ENCODE data around the gene GTPBP3. TPM values are rescaled to one million over a fixed set of nuclear protein-coding genes. Genes with fewer than 3 reads are reported as not detected.
"Not testable (repeated sequence)": the region's sequence is repeated elsewhere in the genome, so short reads cannot be mapped to it uniquely, and the experiment has no call there.

GTPBP3 gene
- total RNA-seq, 1 donor from 2014 or later: 66.5 TPM

- Mint-ChIP-seq H3K4me1 (ENCODE audit: low read depth) (peaks cover 7% of the 10 kb centered on the region), H3K27ac (no peak overlapping the region), H3K27me3 (ENCODE audit: low read depth) (peaks cover 11% of the 10 kb centered on the region), H3K4me3 (ENCODE audit: low read depth) (no peak overlapping the region), H3K36me3 (ENCODE audit: low read depth) (peaks cover 4% of the 10 kb centered on the region), H3K9me3 (no peaks in the 10 kb centered on the region)
- intact Hi-C loops (cut with micrococcal nuclease): loop anchor here (1.0 to 5.0 kb wide), 2 partner anchors 40 to 121 kb away; no protein-coding TSS in a partner anchor
- DNase-seq (ENCODE audit: low spot score): peak; percentile 70
Observed at GRCh38 chr19:17346109-17346671, 8.8 kb downstream of the GTPBP3 start.

DNA sequence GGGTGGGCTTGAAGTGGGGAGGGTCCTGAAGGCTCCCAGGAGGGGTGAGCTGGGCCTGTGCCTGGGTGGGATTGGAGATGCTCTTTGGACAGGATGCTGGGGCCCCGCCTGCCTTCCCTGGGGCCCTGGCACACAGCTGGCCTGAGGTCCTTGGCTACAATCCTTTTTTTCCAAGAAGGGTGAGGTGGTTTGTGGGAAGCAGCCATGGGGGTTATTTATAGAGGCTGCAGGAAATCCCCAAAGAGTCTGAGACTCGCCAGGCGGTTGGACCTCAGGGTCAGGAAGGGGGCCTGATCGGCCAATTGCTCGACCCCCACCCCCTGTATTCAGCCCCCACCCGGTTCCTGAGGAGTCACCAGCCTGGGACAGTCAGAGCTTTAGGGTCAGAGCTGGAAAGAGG lies 10.0 kb downstream of the GTPBP3 start:
- DNase-seq (ENCODE audit: low spot score): no peak
- peaks cover 11% of the 10 kb centered on the region for H3K27me3 Mint-ChIP-seq (ENCODE audit: low read depth)
- intact Hi-C loops (cut with micrococcal nuclease): loop anchor here (5.0 kb wide), 1 partner anchor 120 kb away; no protein-coding TSS in a partner anchor
- H3K36me3 Mint-ChIP-seq (ENCODE audit: low read depth): peaks cover 4% of the 10 kb centered on the region
- H3K4me3 Mint-ChIP-seq (ENCODE audit: low read depth): no peak overlapping the region
- peaks cover 7% of the 10 kb centered on the region for H3K4me1 Mint-ChIP-seq (ENCODE audit: low read depth)
- no peaks in the 10 kb centered on the region for H3K9me3 Mint-ChIP-seq
- no peak overlapping the region for H3K27ac Mint-ChIP-seq

DNA sequence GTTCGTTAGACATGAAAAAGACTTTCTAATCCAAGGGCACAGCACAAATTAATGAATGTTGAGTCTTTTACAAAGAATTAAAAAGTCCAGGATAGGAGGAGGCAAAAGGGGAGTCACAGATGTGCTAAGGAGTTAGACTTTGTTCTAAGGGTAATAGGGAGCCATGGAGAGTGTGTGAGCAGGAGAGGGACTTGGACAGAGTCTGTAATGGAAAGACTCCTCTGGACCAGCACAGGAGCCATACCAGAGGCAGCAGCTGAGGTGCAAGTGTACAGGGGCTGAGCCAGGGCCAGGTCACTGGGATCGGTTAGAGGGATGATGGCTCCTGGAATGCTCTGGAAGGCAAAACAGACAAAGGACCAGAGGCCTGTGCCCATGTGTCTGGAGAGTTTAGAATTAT lies 10.5 kb downstream of the GTPBP3 start:
- Mint-ChIP-seq H3K4me1 (ENCODE audit: low read depth) (peaks cover 7% of the 10 kb centered on the region), H3K4me3 (ENCODE audit: low read depth) (no peak overlapping the region), H3K36me3 (ENCODE audit: low read depth) (peaks cover 4% of the 10 kb centered on the region), H3K27ac (no peak overlapping the region), H3K9me3 (no peaks in the 10 kb centered on the region), H3K27me3 (ENCODE audit: low read depth) (peaks cover 11% of the 10 kb centered on the region)
- intact Hi-C loops (cut with micrococcal nuclease): loop anchor here (5.0 kb wide), 1 partner anchor 119 kb away; no protein-coding TSS in a partner anchor
- DNase-seq (ENCODE audit: low spot score): no peak

GRCh38 chr19:17348700-17349099 lies 11.3 kb downstream of the GTPBP3 start:
- Mint-ChIP-seq H3K36me3 (ENCODE audit: low read depth) (peaks cover 4% of the 10 kb centered on the region), H3K9me3 (no peaks in the 10 kb centered on the region), H3K27me3 (ENCODE audit: low read depth) (peaks cover 11% of the 10 kb centered on the region), H3K4me3 (ENCODE audit: low read depth) (no peak overlapping the region), H3K4me1 (ENCODE audit: low read depth) (peaks cover 7% of the 10 kb centered on the region), H3K27ac (no peak overlapping the region)
- intact Hi-C loops (cut with micrococcal nuclease): loop anchor here (5.0 kb wide), 1 partner anchor 119 kb away; no protein-coding TSS in a partner anchor
- no peak for DNase-seq (ENCODE audit: low spot score)

- intact Hi-C loops (cut with micrococcal nuclease): no loop called here
- no peak for DNase-seq (ENCODE audit: low spot score)
- Mint-ChIP-seq H3K27me3 (ENCODE audit: low read depth) (peaks cover 11% of the 10 kb centered on the region), H3K4me3 (ENCODE audit: low read depth) (no peak overlapping the region), H3K27ac (no peak overlapping the region), H3K36me3 (ENCODE audit: low read depth) (no peaks in the 10 kb centered on the region), H3K4me1 (ENCODE audit: low read depth) (peaks cover 2% of the 10 kb centered on the region), H3K9me3 (no peaks in the 10 kb centered on the region)
Observed at GRCh38 chr19:17351815-17352435, 14.6 kb downstream of the GTPBP3 start.

GRCh38 chr19:17352608-17353280 lies 15.4 kb downstream of the GTPBP3 start:
- Mint-ChIP-seq H3K9me3 (no peaks in the 10 kb centered on the region), H3K36me3 (ENCODE audit: low read depth) (no peaks in the 10 kb centered on the region), H3K27ac (no peak overlapping the region), H3K27me3 (ENCODE audit: low read depth) (peaks cover 10% of the 10 kb centered on the region), H3K4me3 (ENCODE audit: low read depth) (no peak overlapping the region), H3K4me1 (ENCODE audit: low read depth) (peaks cover 2% of the 10 kb centered on the region)
- no peak for DNase-seq (ENCODE audit: low spot score)
- intact Hi-C loops (cut with micrococcal nuclease): no loop called here

DNA sequence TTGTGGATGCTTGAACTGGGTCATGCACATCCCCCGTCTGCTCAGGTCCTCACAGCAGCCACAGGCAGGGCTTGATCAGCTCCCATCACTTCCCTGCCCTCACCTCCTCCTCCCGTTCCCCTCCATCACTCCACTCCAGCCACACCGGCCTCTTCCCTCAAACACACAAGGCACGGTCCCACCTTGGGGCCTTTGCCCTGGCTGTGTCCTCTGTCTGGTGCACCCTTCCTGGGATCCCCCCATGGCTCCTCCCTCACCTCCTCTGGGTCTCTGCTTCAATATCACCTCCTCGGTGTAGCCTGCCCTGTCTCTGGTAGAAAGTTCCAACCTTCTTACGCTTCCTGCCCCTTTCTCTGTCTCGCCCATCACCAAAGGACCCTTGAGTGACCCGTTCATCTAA lies 16.0 kb downstream of the GTPBP3 start:
- H3K9me3 Mint-ChIP-seq: no peaks in the 10 kb centered on the region
- DNase-seq (ENCODE audit: low spot score): no peak
- H3K27ac Mint-ChIP-seq: no peak overlapping the region
- H3K27me3 Mint-ChIP-seq (ENCODE audit: low read depth): peaks cover 7% of the 10 kb centered on the region
- H3K36me3 Mint-ChIP-seq (ENCODE audit: low read depth): no peaks in the 10 kb centered on the region
- intact Hi-C loops (cut with micrococcal nuclease): no loop called here
- no peak overlapping the region for H3K4me3 Mint-ChIP-seq (ENCODE audit: low read depth)
- H3K4me1 Mint-ChIP-seq (ENCODE audit: low read depth): peaks cover 2% of the 10 kb centered on the region

GRCh38 chr19:17357078-17357666 lies 19.8 kb downstream of the GTPBP3 start:
- intact Hi-C loops (cut with micrococcal nuclease): no loop called here
- H3K36me3 Mint-ChIP-seq (ENCODE audit: low read depth): no peaks in the 10 kb centered on the region
- no peaks in the 10 kb centered on the region for H3K4me1 Mint-ChIP-seq (ENCODE audit: low read depth)
- no peak overlapping the region for H3K4me3 Mint-ChIP-seq (ENCODE audit: low read depth)
- H3K27me3 Mint-ChIP-seq (ENCODE audit: low read depth): no peaks in the 10 kb centered on the region
- DNase-seq (ENCODE audit: low spot score): no peak
- no peak overlapping the region for H3K27ac Mint-ChIP-seq
- no peaks in the 10 kb centered on the region for H3K9me3 Mint-ChIP-seq

- intact Hi-C loops (cut with micrococcal nuclease): no loop called here
- peaks cover 5% of the 10 kb centered on the region for H3K27me3 Mint-ChIP-seq (ENCODE audit: low read depth)
- no peak overlapping the region for H3K4me3 Mint-ChIP-seq (ENCODE audit: low read depth)
- H3K9me3 Mint-ChIP-seq: no peaks in the 10 kb centered on the region
- no peaks in the 10 kb centered on the region for H3K4me1 Mint-ChIP-seq (ENCODE audit: low read depth)
- H3K27ac Mint-ChIP-seq: no peak overlapping the region
- DNase-seq (ENCODE audit: low spot score): no peak
- H3K36me3 Mint-ChIP-seq (ENCODE audit: low read depth): no peaks in the 10 kb centered on the region
Observed at GRCh38 chr19:17357724-17358123, 20.4 kb downstream of the GTPBP3 start.

DNA sequence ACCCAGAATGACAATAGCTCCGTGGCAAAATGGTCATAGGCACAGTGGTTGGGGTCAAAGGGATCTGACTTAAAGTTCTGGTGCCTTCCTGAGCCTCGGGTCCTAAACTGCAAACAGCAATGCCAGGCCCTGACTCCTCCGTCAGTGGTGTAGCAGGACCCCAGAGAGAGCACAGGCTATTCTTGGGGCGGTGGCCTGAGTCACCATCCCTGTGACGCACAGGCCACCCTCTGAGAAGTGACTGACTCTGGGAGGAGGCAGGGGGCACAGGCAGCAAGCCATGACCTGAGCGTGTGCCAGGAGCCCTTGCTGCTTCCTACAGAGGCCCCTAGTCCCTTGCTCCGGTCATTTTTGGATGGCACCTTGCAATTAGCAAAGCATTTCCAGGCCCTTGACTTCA lies 21.0 kb downstream of the GTPBP3 start:
- intact Hi-C loops (cut with micrococcal nuclease): no loop called here
- Mint-ChIP-seq H3K4me1 (ENCODE audit: low read depth) (no peaks in the 10 kb centered on the region), H3K27ac (no peak overlapping the region), H3K36me3 (ENCODE audit: low read depth) (no peaks in the 10 kb centered on the region), H3K4me3 (ENCODE audit: low read depth) (no peak overlapping the region), H3K27me3 (ENCODE audit: low read depth) (peaks cover 5% of the 10 kb centered on the region), H3K9me3 (no peaks in the 10 kb centered on the region)
- DNase-seq (ENCODE audit: low spot score): no peak

DNA sequence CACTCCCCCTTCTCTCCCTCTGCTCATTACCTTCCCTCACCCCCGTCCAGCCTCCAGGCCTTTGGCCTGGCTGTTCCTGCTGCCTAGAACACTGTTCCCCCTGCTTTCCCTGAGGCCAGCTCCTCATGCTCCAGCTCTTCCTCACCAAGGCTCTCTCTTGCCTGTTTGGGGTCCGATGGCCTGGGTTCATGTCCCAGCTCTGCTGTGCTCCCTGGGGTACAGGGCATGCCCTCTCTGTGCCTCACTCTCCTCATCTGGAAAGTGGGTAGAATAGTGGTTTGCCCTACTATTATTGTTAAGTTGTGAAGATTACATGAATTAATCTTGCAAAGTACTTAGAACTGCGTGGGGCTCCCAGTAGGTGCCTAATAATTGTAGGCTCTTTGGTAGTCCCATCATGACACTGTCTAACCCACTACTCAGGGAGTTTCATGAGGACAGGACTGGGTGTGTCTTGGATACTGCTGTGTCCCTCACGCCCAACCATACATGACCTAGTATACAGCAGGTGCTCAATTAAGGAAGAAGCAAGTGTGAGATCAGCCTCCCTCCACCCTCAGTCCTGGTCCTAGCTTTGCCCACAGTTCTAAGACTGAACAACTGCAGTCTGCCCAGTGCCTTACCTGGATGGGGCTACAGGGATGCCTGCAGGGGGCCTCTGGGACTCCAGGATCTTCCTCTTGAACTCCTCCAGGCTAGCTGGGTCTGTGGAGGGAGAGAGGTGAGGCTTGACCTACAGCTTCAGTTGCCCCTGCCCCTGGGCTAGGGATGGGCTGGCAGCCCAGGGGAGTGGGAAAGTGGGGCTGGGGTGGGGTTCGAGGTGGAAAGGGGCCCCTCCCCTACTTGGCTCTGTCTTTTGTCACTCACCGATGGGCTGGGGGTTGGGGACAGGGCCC lies 22.8 kb downstream of the GTPBP3 start:
- Mint-ChIP-seq H3K4me3 (ENCODE audit: low read depth) (no peak overlapping the region), H3K27ac (no peak overlapping the region), H3K4me1 (ENCODE audit: low read depth) (no peaks in the 10 kb centered on the region), H3K27me3 (ENCODE audit: low read depth) (peaks cover 5% of the 10 kb centered on the region), H3K36me3 (ENCODE audit: low read depth) (no peaks in the 10 kb centered on the region), H3K9me3 (no peaks in the 10 kb centered on the region)
- DNase-seq (ENCODE audit: low spot score): no peak
- intact Hi-C loops (cut with micrococcal nuclease): no loop called here

GRCh38 chr19:17363852-17364605 lies 26.7 kb downstream of the GTPBP3 start:
- intact Hi-C loops (cut with micrococcal nuclease); H3K27ac Mint-ChIP-seq; H3K9me3 Mint-ChIP-seq; H3K36me3 Mint-ChIP-seq (ENCODE audit: low read depth); H3K4me1 Mint-ChIP-seq (ENCODE audit: low read depth); H3K4me3 Mint-ChIP-seq (ENCODE audit: low read depth); DNase-seq (ENCODE audit: low spot score); H3K27me3 Mint-ChIP-seq (ENCODE audit: low read depth): not testable (repeated sequence)
